ENCODE measurements around the gene CEP63.
A peak's percentile ranks its signal among the peaks of the same experiment; 100 is the strongest.

CEP63 gene

DNA sequence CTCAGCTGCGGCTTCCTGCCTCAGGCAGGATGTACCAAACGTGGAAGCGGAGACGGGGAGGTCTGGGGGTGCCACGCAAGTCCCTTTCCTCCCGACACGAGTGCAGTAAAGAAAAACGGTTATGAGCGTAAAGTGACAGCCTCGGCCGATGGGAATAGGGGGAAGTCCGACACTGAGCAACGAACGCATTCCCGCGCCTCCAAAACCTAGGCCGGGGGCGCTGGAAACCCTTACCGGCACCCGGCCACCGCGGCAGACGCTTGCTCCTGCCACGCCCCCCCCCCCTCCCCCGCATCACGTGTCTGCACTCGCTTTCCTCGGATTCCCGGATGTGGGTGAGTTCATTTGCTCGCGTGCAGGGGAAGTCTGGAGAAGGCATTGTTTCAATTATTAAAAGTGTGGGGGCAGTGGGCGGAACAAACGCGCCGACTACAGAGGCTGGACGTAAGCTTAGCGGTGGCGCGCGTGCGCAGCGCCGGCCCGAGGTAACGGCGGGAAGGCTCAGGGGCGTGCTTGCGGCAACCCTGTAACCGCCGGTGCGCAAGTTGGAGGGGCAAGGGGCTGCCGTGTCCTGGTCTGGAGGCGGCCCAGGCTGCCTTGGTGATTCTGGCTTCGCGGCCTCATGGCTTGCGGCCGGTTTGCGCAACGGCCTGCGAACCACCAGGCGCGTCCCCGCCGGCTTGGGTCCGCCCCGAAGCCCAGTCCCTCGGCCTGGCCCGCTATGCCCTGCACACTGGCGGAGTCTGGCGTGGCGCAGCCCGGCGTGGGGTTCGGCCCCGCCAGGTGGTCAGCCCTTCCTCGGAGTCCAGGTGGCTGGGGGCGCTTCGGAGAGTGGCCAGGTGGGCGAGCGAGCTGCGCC lies at the start of gene CEP63, which contains the start of gene ANAPC13:
TSS of gene CEP63 (plus strand) at position 340 of the 859 bp plus-strand sequence. CDS start 9,264 bp downstream, outside the sequence.
TSS of gene ANAPC13 (minus strand) at position 268 of the 859 bp plus-strand sequence. CDS start 3,081 bp downstream, outside the sequence.
- DNase-seq (ENCODE audit: low read depth, low spot score): peak; percentile 90

- no peak for DNase-seq (ENCODE audit: low read depth, low spot score)
These were observed 48.6 kb upstream of the CEP63 start for GRCh38 chr3:134437211-134437752.

GRCh38 chr3:134441321-134441720 lies 44.5 kb upstream of the CEP63 start:
- DNase-seq (ENCODE audit: low read depth, low spot score): no peak

DNA sequence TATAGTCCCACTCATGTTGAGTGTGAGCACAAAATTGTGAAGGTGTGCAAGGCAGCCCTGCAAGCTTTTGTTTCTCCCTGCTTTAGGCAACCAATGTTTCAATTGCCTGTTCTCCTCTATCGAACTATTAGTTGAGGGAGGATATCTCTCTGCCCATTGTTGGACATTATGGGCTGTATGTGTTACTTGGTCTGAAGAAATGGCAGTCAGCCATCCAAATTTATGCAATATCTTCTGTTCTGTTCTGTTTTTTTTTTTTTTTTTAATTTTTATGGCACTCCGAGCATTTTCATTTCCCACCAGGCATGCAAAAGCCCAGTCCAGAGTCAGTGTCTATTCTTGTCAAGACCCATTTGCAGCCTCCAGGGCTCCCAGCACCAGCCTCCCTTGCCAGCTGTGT lies 44.0 kb upstream of the CEP63 start:
- no peak for DNase-seq (ENCODE audit: low read depth, low spot score)

DNA sequence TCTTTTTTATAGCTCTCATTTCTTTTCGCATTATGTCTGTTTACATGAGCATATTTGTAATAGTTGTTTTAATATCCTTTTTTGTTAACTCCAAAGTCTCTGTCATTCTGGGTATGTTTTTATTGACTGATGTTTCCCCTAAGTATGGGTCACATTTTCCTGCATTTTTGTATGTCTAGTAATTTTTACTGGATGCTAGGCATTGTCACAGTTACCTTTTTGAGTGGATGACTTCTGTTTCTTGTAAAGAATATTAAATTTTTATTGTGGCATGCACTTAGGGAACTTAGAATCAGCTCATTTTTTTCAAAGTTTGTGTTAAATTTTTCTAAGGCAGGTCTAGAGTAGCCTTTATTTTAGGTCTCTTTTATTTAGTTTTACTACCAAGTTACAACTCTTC lies 40.8 kb upstream of the CEP63 start:
- DNase-seq (ENCODE audit: low read depth, low spot score): no peak

- no peak for DNase-seq (ENCODE audit: low read depth, low spot score)
These were observed 40.2 kb upstream of the CEP63 start for GRCh38 chr3:134445636-134446035.

- DNase-seq (ENCODE audit: low read depth, low spot score): no peak
These were observed 39.1 kb upstream of the CEP63 start for GRCh38 chr3:134446800-134447199.

GRCh38 chr3:134447351-134447750 lies 38.5 kb upstream of the CEP63 start:
- no peak for DNase-seq (ENCODE audit: low read depth, low spot score)

GRCh38 chr3:134448664-134449063 lies 37.2 kb upstream of the CEP63 start:
- no peak for DNase-seq (ENCODE audit: low read depth, low spot score)

GRCh38 chr3:134449277-134449676 lies 36.6 kb upstream of the CEP63 start:
- no peak for DNase-seq (ENCODE audit: low read depth, low spot score)

DNA sequence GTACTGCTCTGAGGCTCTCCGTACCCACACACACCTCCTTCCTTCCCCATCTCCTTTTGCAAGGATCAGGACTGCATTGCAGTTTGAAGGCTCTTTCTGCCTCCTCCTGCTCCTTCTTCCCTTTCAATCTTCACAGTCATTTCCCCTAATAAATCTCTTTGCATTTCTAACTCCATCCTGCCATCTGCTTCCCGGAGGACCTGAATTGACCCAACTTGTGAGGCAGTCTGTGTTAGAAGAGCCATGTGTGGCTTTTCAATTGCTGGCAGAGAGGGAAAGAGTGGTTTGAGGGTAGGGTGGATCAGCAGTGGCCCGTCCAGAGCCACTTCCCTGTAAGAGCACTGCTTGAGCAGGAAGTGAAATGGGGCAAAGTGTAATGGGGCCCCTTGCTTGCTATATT lies 35.9 kb upstream of the CEP63 start:
- DNase-seq (ENCODE audit: low read depth, low spot score): no peak

GRCh38 chr3:134453631-134454030 lies 32.2 kb upstream of the CEP63 start:
- no peak for DNase-seq (ENCODE audit: low read depth, low spot score)

DNA sequence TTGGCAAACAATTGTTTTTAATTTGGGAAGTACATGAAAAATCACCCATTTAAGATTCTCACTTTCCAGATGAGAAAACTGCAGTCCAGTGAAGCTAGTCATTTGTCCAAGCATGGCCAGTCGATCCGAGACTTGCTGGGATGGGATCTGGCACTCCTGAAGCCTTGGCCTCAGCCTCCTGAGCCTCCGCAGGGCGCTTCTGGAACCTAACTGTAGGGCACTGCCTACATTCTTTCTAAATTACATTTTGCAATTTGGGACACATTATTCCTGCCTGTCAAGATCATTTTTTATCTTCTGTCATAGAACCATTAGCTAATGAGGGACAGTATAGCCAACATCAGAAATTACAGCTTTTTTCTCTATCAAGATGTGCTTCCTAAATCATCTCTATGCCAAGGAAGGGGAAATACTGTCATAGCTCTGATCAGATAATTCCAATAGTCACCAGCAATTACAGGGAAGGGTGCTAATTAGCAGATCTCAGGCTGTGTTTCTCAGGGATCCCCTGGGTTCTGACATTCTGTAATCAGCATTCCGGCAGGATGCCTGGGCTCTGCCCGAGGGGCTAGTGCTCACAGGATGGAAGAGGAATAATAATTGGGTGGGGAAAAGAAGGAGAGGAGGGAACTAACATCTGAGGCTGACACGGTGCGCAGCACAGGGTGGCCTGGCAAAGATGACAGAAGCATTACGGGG lies 28.3 kb upstream of the CEP63 start:
- DNase-seq (ENCODE audit: low read depth, low spot score): no peak

- DNase-seq (ENCODE audit: low read depth, low spot score): no peak
These were observed 27.4 kb upstream of the CEP63 start for GRCh38 chr3:134458406-134458945.

- no peak for DNase-seq (ENCODE audit: low read depth, low spot score)
These were observed 26.3 kb upstream of the CEP63 start for GRCh38 chr3:134459562-134459961.

DNA sequence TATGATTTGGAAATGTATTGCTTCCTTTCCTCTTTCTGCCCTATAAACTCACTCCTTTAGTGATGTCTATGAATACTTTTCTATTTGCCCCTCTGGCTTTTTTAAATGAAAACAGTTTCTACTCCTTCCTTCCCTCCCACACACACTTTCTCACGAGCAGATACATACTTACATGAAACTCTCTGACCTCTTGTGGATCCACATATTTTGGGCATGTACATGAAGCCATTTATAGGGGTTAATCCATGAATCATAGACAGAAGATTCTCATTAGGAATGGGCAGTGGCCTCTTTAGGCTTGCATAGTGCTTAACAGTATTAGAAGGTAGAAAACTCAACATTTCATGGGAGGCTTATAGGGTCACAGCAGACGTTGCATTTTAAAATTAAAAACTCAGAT lies 24.9 kb upstream of the CEP63 start:
- DNase-seq (ENCODE audit: low read depth, low spot score): no peak

DNA sequence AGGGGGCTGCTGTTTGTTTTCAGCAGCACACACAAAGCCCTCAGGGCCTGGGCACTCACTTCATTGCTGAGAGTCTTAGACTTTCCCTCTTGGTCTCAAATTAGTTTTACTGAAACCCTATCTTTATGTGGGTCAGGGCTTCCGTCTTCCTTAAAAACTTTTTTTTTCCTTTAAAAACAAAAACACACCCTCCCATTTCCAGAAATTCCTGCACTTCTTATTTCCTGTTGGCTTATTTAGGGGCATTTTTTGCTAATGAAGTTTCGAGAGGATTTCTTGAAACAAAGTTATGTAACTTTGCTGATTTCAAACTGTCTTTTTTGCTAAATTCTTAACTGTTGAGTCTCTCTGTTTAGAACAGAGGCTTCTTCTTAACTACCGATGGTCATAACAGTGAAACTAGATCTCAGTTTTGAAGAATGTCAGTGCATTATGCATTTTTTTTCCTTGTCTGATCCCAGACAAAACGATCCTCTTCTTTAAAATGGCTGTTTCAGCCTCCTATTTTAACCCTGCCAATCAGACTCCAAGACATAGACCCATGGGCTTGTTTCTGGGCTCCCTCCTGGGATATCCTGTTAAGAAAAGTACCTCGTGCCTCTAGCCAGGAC lies 23.4 kb upstream of the CEP63 start:
- DNase-seq (ENCODE audit: low read depth, low spot score): no peak

DNA sequence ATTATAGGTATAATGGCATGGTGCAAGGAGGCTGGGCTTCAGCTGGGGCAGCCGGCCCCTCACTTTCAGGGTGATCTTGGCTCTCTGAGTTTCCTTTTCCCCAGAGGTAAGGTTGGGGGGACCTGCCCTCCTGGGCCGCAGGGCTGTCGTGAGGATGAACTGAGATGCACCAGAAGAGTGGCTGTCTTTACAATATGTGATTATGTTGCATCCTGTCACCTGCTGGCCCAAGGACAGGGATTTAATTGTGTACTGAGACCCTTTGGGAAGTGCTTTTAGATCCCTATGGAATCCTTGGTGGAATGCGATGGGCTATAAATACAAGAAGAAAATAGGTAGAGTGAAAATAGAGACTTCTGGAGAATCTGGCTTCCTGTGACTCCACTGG lies 22.2 kb upstream of the CEP63 start:
- DNase-seq (ENCODE audit: low read depth, low spot score): no peak

DNA sequence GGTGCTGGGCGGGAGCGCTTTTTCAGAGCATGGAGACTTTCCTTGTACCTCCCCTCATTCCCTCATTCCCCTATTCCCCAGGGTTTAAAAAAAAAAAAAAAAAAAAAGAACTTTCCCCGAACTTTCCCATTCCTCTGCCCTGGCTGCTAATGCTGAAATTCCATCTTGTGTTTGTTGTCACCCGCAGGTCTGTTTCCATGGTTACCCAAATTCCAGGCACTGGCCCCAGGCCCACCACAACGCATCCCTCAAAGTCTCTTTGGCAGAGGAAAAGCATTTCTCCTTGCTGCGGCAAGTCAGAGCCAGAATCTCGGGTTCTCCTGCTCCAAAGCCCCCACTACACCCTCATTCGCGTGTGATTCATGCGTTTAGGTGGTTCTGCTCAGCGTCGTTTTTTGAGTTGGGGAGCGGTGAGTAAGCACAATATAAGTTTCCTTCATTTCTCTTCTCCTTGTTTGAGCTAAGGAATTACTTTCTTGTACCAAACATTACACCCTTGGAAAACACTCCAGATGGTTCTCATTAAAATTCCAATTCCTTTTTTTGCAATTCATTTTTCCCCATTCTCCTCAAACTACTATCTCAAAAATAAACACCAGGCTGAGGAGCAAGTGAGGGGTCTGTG lies 21.7 kb upstream of the CEP63 start:
- DNase-seq (ENCODE audit: low read depth, low spot score): no peak

DNA sequence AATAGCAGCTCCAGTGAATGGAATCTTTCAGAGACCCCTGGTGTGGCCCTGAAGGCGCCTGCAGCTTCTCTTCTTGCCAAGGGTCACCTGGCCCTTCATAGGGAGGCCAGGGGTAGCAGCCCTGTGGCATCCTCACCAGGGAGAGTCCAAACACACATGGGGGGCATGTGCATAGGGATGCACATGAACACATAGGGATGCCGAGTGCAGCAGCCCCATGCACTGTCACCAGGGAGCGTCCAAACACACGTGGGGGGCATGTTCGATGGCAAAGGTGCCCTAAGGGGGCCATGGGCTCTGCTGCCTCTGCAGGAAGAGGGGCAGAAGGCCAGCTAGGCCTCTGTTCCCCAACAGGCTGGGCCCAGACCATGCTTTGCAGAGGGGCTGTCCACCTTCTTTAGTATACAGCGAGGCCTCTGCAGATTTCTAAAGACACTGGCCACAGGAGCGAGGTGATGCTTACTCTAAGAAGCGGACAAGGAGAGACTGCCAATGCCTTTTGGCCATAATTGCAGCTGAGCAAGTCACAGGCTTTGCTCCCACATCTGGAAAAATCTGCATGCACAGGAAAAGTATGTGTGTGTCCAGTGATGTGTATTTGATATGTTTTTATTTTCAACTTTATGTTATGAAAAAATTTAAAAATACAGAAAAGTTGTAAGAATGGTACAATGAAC lies 21.0 kb upstream of the CEP63 start:
- no peak for DNase-seq (ENCODE audit: low read depth, low spot score)

GRCh38 chr3:134466331-134466730 lies 19.5 kb upstream of the CEP63 start:
- no peak for DNase-seq (ENCODE audit: low read depth, low spot score)
